AG04450 (cell line): ENCODE measurements around the gene FAAP100. TPM values are rescaled to one million over a fixed set of nuclear protein-coding genes. Genes with fewer than 3 reads are reported as not detected.

Experiments
- CTCF ChIA-PET: fragments of 300-600, 350-600 bp; formaldehyde crosslinking; extraction: SDS; loops from one replicate; lab custom pipeline; 2022; ENCODE audit warnings: antibody characterized with exemption, inconsistent platforms; lab: Charles Lee
- POLR2A ChIA-PET: fragments of 350-600 bp; formaldehyde crosslinking; extraction: SDS; loops from one replicate; lab custom pipeline; 2021; ENCODE audit warnings: antibody characterized with exemption, inconsistent platforms; lab: Yijun Ruan, JAX
- DNase-seq: peaks from one replicate; pipeline ENCODE4 v3.0.0-alpha.2; 2011; ENCODE audit warnings: low read depth, low spot score
- H3K27ac ChIP-seq: one replicate; pipeline ENCODE4 v1.5.1; 2012; ENCODE audit warnings: low read depth, low read length, control low read depth
- H3K27me3 ChIP-seq: one replicate; pipeline ENCODE4 v1.6.0; 2012; ENCODE audit warnings: low read length; ENCODE audit not compliant: control insufficient read depth, insufficient read depth
- H3K4me3 ChIP-seq: 2 replicates; pipeline ENCODE4 v1.5.1; 2011; ENCODE audit warnings: mild to moderate bottlenecking, low read depth, low read length, control low read depth
- H3K9me3 ChIP-seq: 2 replicates; pipeline ENCODE4 v1.5.1; 2012; ENCODE audit warnings: low read length; ENCODE audit not compliant: control insufficient read depth, insufficient read depth
- polyA plus RNA-seq: library from polyadenylated mRNA; depleted of rRNA; stranded (reverse); fragments of >200 nt; gene quantifications from 2 replicates; pipeline ENCODE4 v1.2.3, GENCODE V29; 2011
- TF ChIP-seq, protein P1 (sequence below): IDR thresholded peaks from 2 replicates; pipeline ENCODE4 v1.5.1; 2011; ENCODE audit warnings: low read depth, low read length, control low read depth, inconsistent platforms

Gene FAAP100
- polyA plus RNA-seq, 1 experiment, result 5.3 TPM

DNA sequence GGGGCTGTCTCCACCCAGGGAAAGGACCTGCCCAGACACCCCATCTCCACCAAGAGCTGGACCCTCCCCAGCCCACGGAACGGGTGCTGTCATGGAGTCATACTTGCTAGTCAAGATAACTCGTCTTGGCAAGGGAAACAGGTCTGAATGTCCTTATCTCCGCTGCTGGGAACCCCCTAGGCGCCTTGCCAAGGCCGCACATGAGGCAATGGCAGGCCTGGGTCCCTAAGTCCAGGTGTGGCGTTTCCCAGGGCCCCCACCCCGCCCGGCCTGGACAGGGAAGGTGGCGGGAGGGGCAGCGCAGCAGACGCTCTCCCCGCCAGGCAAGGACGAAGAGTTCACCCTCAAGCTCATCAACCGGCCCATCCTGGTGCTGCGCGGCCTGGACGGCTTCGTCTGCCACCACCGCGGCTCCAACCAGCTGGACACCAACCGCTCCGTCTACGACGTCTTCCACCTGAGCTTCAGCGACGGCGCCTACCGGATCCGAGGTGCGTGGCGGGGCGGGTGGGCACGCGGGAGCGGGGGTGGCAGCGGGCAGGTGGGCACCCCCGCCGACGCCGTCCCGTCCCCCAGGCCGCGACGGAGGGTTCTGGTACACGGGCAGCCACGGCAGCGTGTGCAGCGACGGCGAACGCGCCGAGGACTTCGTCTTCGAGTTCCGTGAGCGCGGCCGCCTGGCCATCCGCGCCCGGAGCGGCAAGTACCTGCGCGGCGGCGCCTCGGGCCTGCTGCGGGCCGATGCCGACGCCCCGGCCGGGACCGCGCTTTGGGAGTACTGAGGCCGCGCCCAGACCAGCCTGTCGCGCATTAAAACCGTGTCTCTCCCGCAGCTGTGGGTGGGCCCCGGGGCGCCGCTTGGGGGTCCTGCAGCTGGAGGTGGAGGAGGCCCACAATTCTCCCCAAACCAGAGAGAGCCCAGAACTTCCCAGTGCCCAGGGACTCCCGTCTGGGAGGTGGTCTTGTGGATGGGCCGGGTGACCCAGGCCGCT, 15.6 kb downstream of the FAAP100 start:
- ChIA-PET POLR2A (interaction anchor here (0.7 to 1.2 kb wide), 3 partner anchors 15 to 285 kb away, joined by 3 to 5 read pairs (median 4); partner anchors contain the start of genes ACTG1 and FAAP100), CTCF (interaction anchor here (1.3 kb wide), 1 partner anchor 284 kb away, joined by 3 read pairs; no protein-coding TSS in a partner anchor)
- H3K4me3 ChIP-seq, result no peak overlapping the region
- TF ChIP-seq, protein P1, sequence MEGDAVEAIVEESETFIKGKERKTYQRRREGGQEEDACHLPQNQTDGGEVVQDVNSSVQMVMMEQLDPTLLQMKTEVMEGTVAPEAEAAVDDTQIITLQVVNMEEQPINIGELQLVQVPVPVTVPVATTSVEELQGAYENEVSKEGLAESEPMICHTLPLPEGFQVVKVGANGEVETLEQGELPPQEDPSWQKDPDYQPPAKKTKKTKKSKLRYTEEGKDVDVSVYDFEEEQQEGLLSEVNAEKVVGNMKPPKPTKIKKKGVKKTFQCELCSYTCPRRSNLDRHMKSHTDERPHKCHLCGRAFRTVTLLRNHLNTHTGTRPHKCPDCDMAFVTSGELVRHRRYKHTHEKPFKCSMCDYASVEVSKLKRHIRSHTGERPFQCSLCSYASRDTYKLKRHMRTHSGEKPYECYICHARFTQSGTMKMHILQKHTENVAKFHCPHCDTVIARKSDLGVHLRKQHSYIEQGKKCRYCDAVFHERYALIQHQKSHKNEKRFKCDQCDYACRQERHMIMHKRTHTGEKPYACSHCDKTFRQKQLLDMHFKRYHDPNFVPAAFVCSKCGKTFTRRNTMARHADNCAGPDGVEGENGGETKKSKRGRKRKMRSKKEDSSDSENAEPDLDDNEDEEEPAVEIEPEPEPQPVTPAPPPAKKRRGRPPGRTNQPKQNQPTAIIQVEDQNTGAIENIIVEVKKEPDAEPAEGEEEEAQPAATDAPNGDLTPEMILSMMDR, result no peak
- no peaks in the 10 kb centered on the region; the same call in 1 of the 2 replicates for H3K9me3 ChIP-seq
- H3K27me3 ChIP-seq, result peaks cover 7% of the 10 kb centered on the region
- no peak overlapping the region for H3K27ac ChIP-seq
- DNase-seq, result no peak

- Histone ChIP-seq H3K9me3 (peaks cover 4% of the 10 kb centered on the region; the same call in 1 of the 2 replicates), H3K4me3 (no peak overlapping the region), H3K27me3 (peaks cover 7% of the 10 kb centered on the region), H3K27ac (no peak overlapping the region)
- TF ChIP-seq, protein P1, result no peak
- no peak for DNase-seq
- POLR2A ChIA-PET, result interaction anchor here (0.7 to 1.2 kb wide), 3 partner anchors 16 to 284 kb away, joined by 3 to 5 read pairs (median 4); partner anchors contain the start of genes ACTG1 and FAAP100
- CTCF ChIA-PET, result interaction anchor here (1.3 kb wide), 1 partner anchor 283 kb away, joined by 3 read pairs; no protein-coding TSS in a partner anchor
These were observed 16.5 kb downstream of the FAAP100 start for GRCh38 chr17:81535480-81536298.

GRCh38 chr17:81535007-81535328, 17.2 kb downstream of the FAAP100 start:
- no peak for DNase-seq
- Histone ChIP-seq H3K4me3 (no peak overlapping the region), H3K27ac (no peak overlapping the region), H3K27me3 (peaks cover 7% of the 10 kb centered on the region), H3K9me3 (peaks cover 11% of the 10 kb centered on the region; the same call in 1 of the 2 replicates)
- ChIA-PET POLR2A (no interaction called here), CTCF (no interaction called here)
- TF ChIP-seq, protein P1, result no peak

- POLR2A ChIA-PET, result no interaction called here
- H3K9me3 ChIP-seq, result peaks cover 12% of the 10 kb centered on the region; the same call in 1 of the 2 replicates
- H3K27ac ChIP-seq, result no peak overlapping the region
- peaks cover 7% of the 10 kb centered on the region for H3K27me3 ChIP-seq
- DNase-seq, result no peak
- CTCF ChIA-PET, result no interaction called here
- H3K4me3 ChIP-seq, result no peak overlapping the region
- TF ChIP-seq, protein P1, result no peak
These were observed 17.8 kb downstream of the FAAP100 start for GRCh38 chr17:81534157-81535006.
